Mesothelial cell of epicardium (in vitro differentiated cells): ENCODE data around the gene TRIOBP. TPM values are rescaled to one million over a fixed set of nuclear protein-coding genes. Genes with fewer than 3 reads are reported as not detected.

Source experiments
- DNase-seq, 2 experiments: peaks; one replicate each; pipeline ENCODE4 v3.0.0; 2021; ENCODE audit warnings: low spot score in 2 of 2; ENCODE audit not compliant: unreplicated experiment in 2 of 2
- H3K27ac Mint-ChIP-seq: 2 replicates; pipeline ENCODE4 v1.8.0; 2021; ENCODE audit warnings: mixed read lengths
- H3K27me3 Mint-ChIP-seq: 2 replicates; pipeline ENCODE4 v1.8.0; 2021; ENCODE audit warnings: low read depth, mixed read lengths
- H3K36me3 Mint-ChIP-seq: 2 replicates; pipeline ENCODE4 v1.8.0; 2021; ENCODE audit warnings: mixed read lengths
- H3K4me1 Mint-ChIP-seq: 2 replicates; pipeline ENCODE4 v1.8.0; 2021; ENCODE audit warnings: mixed read lengths
- H3K4me3 Mint-ChIP-seq: 2 replicates; pipeline ENCODE4 v1.8.0; 2021; ENCODE audit warnings: mild to moderate bottlenecking, moderate library complexity, mixed read lengths
- H3K9me3 Mint-ChIP-seq: 2 replicates; pipeline ENCODE4 v1.8.0; 2021; ENCODE audit warnings: mixed read lengths
- CTCF ChIP-seq: fragments of 200-600 bp; sonication (generic); IDR thresholded peaks from one replicate; pipeline ENCODE4 v1.5.0; 2021; ENCODE audit warnings: antibody characterized with exemption; ENCODE audit not compliant: unreplicated experiment
- total RNA-seq: library from RNA; stranded (reverse); gene quantifications from 3 replicates; pipeline ENCODE4 v1.2.1, GENCODE V29; 2021

Gene TRIOBP
- total RNA-seq, 1 donor from 2014 or later: 76.1 TPM

DNA sequence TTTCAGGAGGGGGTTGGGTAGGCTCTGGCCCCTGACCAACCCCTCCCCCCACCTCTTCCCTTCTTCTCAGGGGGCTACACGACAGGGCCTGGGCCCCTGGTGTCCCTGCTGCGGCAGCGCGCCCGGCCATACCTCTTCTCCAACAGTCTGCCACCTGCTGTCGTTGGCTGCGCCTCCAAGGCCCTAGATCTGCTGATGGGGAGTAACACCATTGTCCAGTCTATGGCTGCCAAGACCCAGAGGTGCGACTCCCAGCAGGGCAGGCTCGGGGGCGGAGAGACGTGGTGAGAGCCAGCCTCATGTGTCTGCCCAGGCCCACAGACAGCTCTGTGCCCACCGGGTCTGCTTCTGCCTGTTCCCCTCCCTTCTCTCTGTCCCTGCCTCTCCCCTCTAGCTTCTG lies 118.7 kb downstream of the TRIOBP start:
- peaks cover 14% of the 10 kb centered on the region for H3K4me1 Mint-ChIP-seq
- H3K9me3 Mint-ChIP-seq: no peaks in the 10 kb centered on the region
- peaks cover 4% of the 10 kb centered on the region for H3K36me3 Mint-ChIP-seq
- peaks cover 21% of the 10 kb centered on the region for H3K27me3 Mint-ChIP-seq
- no peak overlapping the region for H3K4me3 Mint-ChIP-seq
- no peak for TF ChIP-seq CTCF
- DNase-seq: no peak
- no peak overlapping the region for H3K27ac Mint-ChIP-seq

DNA sequence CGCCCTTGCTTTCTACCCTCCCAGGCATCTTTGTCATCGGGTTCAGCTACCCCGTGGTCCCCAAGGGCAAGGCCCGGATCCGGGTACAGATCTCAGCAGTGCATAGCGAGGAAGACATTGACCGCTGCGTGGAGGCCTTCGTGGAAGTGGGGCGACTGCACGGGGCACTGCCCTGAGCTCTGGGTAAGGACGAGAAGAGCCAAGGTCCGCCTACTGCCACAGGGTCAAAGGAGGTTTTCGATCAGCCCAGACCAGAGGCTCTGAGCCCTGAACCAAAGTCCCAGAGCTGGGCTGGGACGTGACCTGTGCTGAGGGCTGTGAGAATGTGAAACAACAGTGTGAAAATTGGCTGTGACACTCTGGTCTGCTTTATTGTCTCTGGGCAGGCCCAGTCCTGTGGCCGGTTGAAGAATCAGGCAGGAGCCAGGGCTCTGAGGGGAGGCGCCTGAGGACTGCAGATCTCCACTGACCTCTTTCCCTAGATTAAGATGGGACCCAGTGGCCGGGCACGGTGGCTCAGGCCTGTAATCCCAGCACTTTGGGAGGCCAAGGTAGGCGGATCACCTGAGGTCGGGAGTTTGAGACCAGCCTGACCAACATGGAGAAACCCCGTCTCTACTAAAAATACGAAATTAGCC lies 119.8 kb downstream of the TRIOBP start:
- Mint-ChIP-seq H3K4me1 (peaks cover 14% of the 10 kb centered on the region), H3K27ac (no peak overlapping the region), H3K4me3 (no peak overlapping the region), H3K27me3 (peaks cover 28% of the 10 kb centered on the region), H3K36me3 (peaks cover 4% of the 10 kb centered on the region), H3K9me3 (no peaks in the 10 kb centered on the region)
- TF ChIP-seq CTCF: no peak
- DNase-seq: no peak

DNA sequence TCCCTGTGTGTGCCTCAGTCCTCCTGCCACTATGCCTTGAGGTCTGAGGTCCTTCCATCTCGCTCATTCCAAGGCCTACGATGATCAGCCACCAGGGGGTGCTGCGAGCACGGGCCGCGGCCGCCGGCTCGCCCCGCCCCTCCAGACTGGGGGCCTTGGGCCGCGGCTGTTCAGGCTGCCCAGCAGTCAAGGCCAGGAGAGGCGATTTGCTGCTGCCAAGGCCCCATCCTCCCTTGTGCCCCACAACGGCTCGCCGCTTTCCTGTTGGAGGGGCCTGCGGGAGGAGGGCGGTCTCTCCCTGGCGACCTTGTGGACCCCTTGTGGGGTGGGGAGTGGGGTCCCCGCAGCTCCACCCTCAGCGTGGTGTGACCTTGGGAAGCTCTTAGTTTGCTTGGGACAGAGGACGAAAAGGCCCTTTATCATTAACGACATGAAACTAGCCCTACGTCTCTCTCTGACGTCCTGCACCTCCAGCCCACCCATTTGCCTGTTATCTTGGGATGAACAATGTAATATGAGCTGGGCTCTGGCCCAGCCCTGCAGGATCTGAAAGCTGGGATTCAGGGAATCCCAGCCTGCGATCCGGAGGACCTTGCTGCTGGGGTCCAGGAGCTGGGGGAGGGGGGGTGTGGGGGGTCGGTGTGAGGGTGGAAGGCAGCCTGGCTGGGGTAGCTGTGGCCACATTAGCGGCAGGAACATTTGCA lies 121.0 kb downstream of the TRIOBP start:
- H3K4me3 Mint-ChIP-seq: peak overlapping the region; percentile 72
- peaks cover 14% of the 10 kb centered on the region for H3K4me1 Mint-ChIP-seq
- peaks cover 3% of the 10 kb centered on the region for H3K36me3 Mint-ChIP-seq
- H3K9me3 Mint-ChIP-seq: no peaks in the 10 kb centered on the region
- peak; percentile 74 to 95 for DNase-seq
- TF ChIP-seq CTCF: peak; percentile 94
- peaks cover 39% of the 10 kb centered on the region for H3K27me3 Mint-ChIP-seq
- peak overlapping the region; percentile 91 for H3K27ac Mint-ChIP-seq

- Mint-ChIP-seq H3K27ac (no peak overlapping the region), H3K4me1 (peaks cover 14% of the 10 kb centered on the region), H3K9me3 (no peaks in the 10 kb centered on the region), H3K36me3 (peaks cover under 1% of the 10 kb centered on the region), H3K27me3 (peaks cover 46% of the 10 kb centered on the region), H3K4me3 (peak overlapping the region; percentile 72)
- peak in 1 of 2 experiments; percentile 68 for DNase-seq
- no peak for TF ChIP-seq CTCF
Measured at GRCh38 chr22:37818409-37819104, 121.7 kb downstream of the TRIOBP start.

- Mint-ChIP-seq H3K27ac (no peak overlapping the region), H3K9me3 (no peaks in the 10 kb centered on the region), H3K4me3 (peak overlapping the region; percentile 46), H3K36me3 (no peaks in the 10 kb centered on the region), H3K27me3 (peaks cover 51% of the 10 kb centered on the region), H3K4me1 (peaks cover 14% of the 10 kb centered on the region)
- no peak for DNase-seq
- no peak for TF ChIP-seq CTCF
Measured at GRCh38 chr22:37819105-37819433, 122.2 kb downstream of the TRIOBP start.
